Erythroblast (primary cell): ENCODE measurements around the gene RPRD1B.

Source experiments
- GATA1 ChIP-seq: IDR thresholded peaks from 2 replicates; pipeline ENCODE4 v1.6.1; 2011; ENCODE audit warnings: low read depth, mild to moderate bottlenecking, control low read depth, low read length, moderate library complexity
- POLR2A ChIP-seq: IDR thresholded peaks from 2 replicates; pipeline ENCODE4 v1.6.1; 2011; ENCODE audit warnings: mild to moderate bottlenecking, low read length

GRCh38 chr20:38136421-38137245 is 103.1 kb downstream of the RPRD1B start:
- TF ChIP-seq POLR2A (no peak), GATA1 (no peak)
